H9 (cell line): Measurements from ENCODE around the gene MIEF1. TPM values are rescaled to one million over a fixed set of nuclear protein-coding genes. Genes with fewer than 3 reads are reported as not detected.

Source experiments
- DNase-seq: peaks from one replicate; pipeline ENCODE4 v3.0.0-alpha.2; 2017
- H2AFZ ChIP-seq: one replicate; pipeline ENCODE4 v1.6.1; 2013; ENCODE audit warnings: mild to moderate bottlenecking, low read length, control low read depth, moderate library complexity
- H2AK5ac ChIP-seq: 2 replicates; pipeline ENCODE4 v1.6.1; 2013; ENCODE audit warnings: low read length, control low read depth, mixed read lengths; ENCODE audit not compliant: insufficient read length
- H2BK120ac ChIP-seq: one replicate; pipeline ENCODE4 v1.6.1; 2013; ENCODE audit warnings: low read depth, mild to moderate bottlenecking, low read length, control low read depth, inconsistent platforms; ENCODE audit not compliant: poor library complexity, severe bottlenecking
- H2BK12ac ChIP-seq: 2 replicates; pipeline ENCODE4 v1.6.1; 2013; ENCODE audit warnings: low read length, control low read depth, mixed read lengths, low read depth; ENCODE audit not compliant: insufficient read length
- H2BK15ac ChIP-seq: 2 replicates; pipeline ENCODE4 v1.6.1; 2013; ENCODE audit warnings: low read depth, low read length, control low read depth
- H2BK20ac ChIP-seq: one replicate; pipeline ENCODE4 v1.6.1; 2013; ENCODE audit warnings: low read depth, mild to moderate bottlenecking, low read length, control low read depth, inconsistent platforms; ENCODE audit not compliant: poor library complexity, severe bottlenecking
- H2BK5ac ChIP-seq: 2 replicates; pipeline ENCODE4 v1.6.1; 2013; ENCODE audit warnings: low read length, control low read depth, mixed read lengths; ENCODE audit not compliant: insufficient read length
- H3K14ac ChIP-seq: 2 replicates; pipeline ENCODE4 v1.6.1; 2013; ENCODE audit warnings: low read length, control low read depth; ENCODE audit not compliant: insufficient read depth
- H3K18ac ChIP-seq: 2 replicates; pipeline ENCODE4 v1.6.1; 2013; ENCODE audit warnings: low read depth, mild to moderate bottlenecking, mixed read lengths, low read length, control low read depth; ENCODE audit not compliant: insufficient read length
- H3K23ac ChIP-seq: 2 replicates; pipeline ENCODE4 v1.6.1; 2013; ENCODE audit warnings: low read length, control low read depth, mixed read lengths, low read depth; ENCODE audit not compliant: insufficient read length
- H3K23me2 ChIP-seq: 2 replicates; pipeline ENCODE4 v1.6.1; 2013; ENCODE audit warnings: low read depth, mild to moderate bottlenecking, mixed read lengths, low read length, control low read depth; ENCODE audit not compliant: insufficient read length, poor library complexity, severe bottlenecking
- H3K27ac ChIP-seq: 2 replicates; pipeline ENCODE4 v1.5.1; 2013; ENCODE audit warnings: low read length, control low read depth, mixed read lengths, low read depth; ENCODE audit not compliant: insufficient read length
- H3K27me3 ChIP-seq: 2 replicates; pipeline ENCODE4 v1.6.1; 2013; ENCODE audit warnings: low read length, control low read depth, inconsistent platforms; ENCODE audit not compliant: insufficient read depth
- H3K4ac ChIP-seq: 2 replicates; pipeline ENCODE4 v1.6.1; 2013; ENCODE audit warnings: low read depth, mild to moderate bottlenecking, control low read depth, inconsistent platforms, low read length, moderate library complexity
- H3K4me1 ChIP-seq: 2 replicates; pipeline ENCODE4 v1.6.1; 2013; ENCODE audit warnings: low read length, control low read depth, inconsistent platforms; ENCODE audit not compliant: insufficient read depth
- H3K4me2 ChIP-seq: 2 replicates; pipeline ENCODE4 v1.6.1; 2013; ENCODE audit warnings: low read length, control low read depth, mixed read lengths; ENCODE audit not compliant: insufficient read length, insufficient read depth
- H3K56ac ChIP-seq: 2 replicates; pipeline ENCODE4 v1.6.1; 2013; ENCODE audit warnings: low read depth, mild to moderate bottlenecking, mixed read lengths, low read length, control low read depth; ENCODE audit not compliant: insufficient read length
- H3K79me1 ChIP-seq: 2 replicates; pipeline ENCODE4 v1.6.1; 2013; ENCODE audit warnings: low read depth, mild to moderate bottlenecking, moderate library complexity, low read length, control low read depth, inconsistent platforms; ENCODE audit not compliant: insufficient read depth, poor library complexity, severe bottlenecking
- H3K79me2 ChIP-seq: 2 replicates; pipeline ENCODE4 v1.6.1; 2013; ENCODE audit warnings: low read length, control low read depth, inconsistent platforms; ENCODE audit not compliant: insufficient read depth
- H3K9ac ChIP-seq: 2 replicates; pipeline ENCODE4 v1.6.1; 2013; ENCODE audit warnings: low read length, control low read depth, mixed read lengths; ENCODE audit not compliant: insufficient read length; ENCODE audit errors: extremely low read depth
- H3K9me3 ChIP-seq: one replicate; pipeline ENCODE4 v1.6.1; 2013; ENCODE audit warnings: low read depth, low read length, inconsistent platforms; ENCODE audit not compliant: control insufficient read depth
- H3T11ph ChIP-seq: one replicate; pipeline ENCODE4 v1.6.1; 2013; ENCODE audit warnings: mild to moderate bottlenecking, low read length, control low read depth, inconsistent platforms
- H4K20me1 ChIP-seq: one replicate; pipeline ENCODE4 v1.6.1; 2013; ENCODE audit not compliant: control insufficient read depth, insufficient read length, insufficient read depth
- H4K5ac ChIP-seq: 2 replicates; pipeline ENCODE4 v1.6.1; 2013; ENCODE audit warnings: low read depth, mild to moderate bottlenecking, mixed read lengths, low read length, control low read depth; ENCODE audit not compliant: insufficient read length
- H4K8ac ChIP-seq: replicated peaks from 2 replicates; pipeline ENCODE4 v1.6.1; 2013; ENCODE audit warnings: low read length, control low read depth, mixed read lengths, low read depth; ENCODE audit not compliant: insufficient read length
- H4K91ac ChIP-seq: 2 replicates; pipeline ENCODE4 v1.6.1; 2013; ENCODE audit warnings: low read depth, mild to moderate bottlenecking, moderate library complexity, mixed read lengths, low read length, control low read depth; ENCODE audit not compliant: insufficient read length
- H3K27ac Mint-ChIP-seq, 3 experiments: 2 replicates in 2 of 3; 3 replicates in 1 of 3; pipeline ENCODE4 v1.8.0; 2020 to 2021; ENCODE audit warnings: mixed read lengths in 3 of 3, mild to moderate bottlenecking in 1 of 3, moderate library complexity in 1 of 3
- H3K27me3 Mint-ChIP-seq: 2 replicates; pipeline ENCODE4 v1.8.0; 2021; ENCODE audit warnings: low read depth, mild to moderate bottlenecking, moderate library complexity, mixed read lengths
- H3K36me3 Mint-ChIP-seq, 3 experiments: 2 replicates in 2 of 3; 3 replicates in 1 of 3; pipeline ENCODE4 v1.8.0; 2020 to 2021; ENCODE audit warnings: low read depth in 3 of 3, mixed read lengths in 3 of 3; ENCODE audit not compliant: insufficient read depth in 1 of 3
- H3K4me1 Mint-ChIP-seq, 2 experiments: 2 replicates each; pipeline ENCODE4 v1.8.0; 2020; ENCODE audit warnings: mixed read lengths in 2 of 2
- H3K4me3 Mint-ChIP-seq, 2 experiments: 2 replicates in 1 of 2; 3 replicates in 1 of 2; pipeline ENCODE4 v1.8.0; 2020 to 2021; ENCODE audit warnings: mild to moderate bottlenecking in 2 of 2, mixed read lengths in 2 of 2, moderate library complexity in 1 of 2
- H3K9me3 Mint-ChIP-seq, 2 experiments: 2 replicates in 1 of 2; 3 replicates in 1 of 2; pipeline ENCODE4 v1.8.0; 2020; ENCODE audit warnings: mild to moderate bottlenecking in 2 of 2, mixed read lengths in 2 of 2, moderate library complexity in 1 of 2
- CTCF ChIP-seq: fragments of 200-600 bp; sonication (generic); conservative IDR thresholded peaks from 3 replicates; pipeline ENCODE4 v1.8.0; 2021; ENCODE audit warnings: antibody characterized with exemption, mild to moderate bottlenecking
- WGBS: extraction: QIAGEN DNeasy Blood & Tissue Kit; methylation state at CpG from one replicate; pipeline ENCODE4 v1.1.7; 2013; ENCODE audit warnings: missing lambda C conversion rate, low lambda C conversion rate, mixed read lengths; ENCODE audit not compliant: insufficient read length; ENCODE audit errors: extremely low coverage; 5-methylcytosine and 5-hydroxymethylcytosine counted together
- total RNA-seq: library from RNA; stranded (reverse); gene quantifications from 2 replicates; pipeline ENCODE4 v1.2.1, GENCODE V29; 2021

MIEF1 gene
- total RNA-seq, 1 experiment from 2014 or later, result 32.6 TPM

GRCh38 chr22:39534591-39535356 is 32.7 kb downstream of the MIEF1 start:
- Mint-ChIP-seq H3K4me1 (peaks cover 46 to 54% of the 10 kb centered on the region in 2 experiments), H3K27ac (no peak overlapping the region), H3K27me3 (no peaks in the 10 kb centered on the region; the same call in none of the 2 replicates), H3K4me3 (peak overlapping the region; percentile 21 to 61; a peak in 4 of 5 replicates), H3K9me3 (no peaks in the 10 kb centered on the region; a peak in 1 of 5 replicates), H3K36me3 (peaks cover 5 to 21% (median 18%) of the 10 kb centered on the region in 3 experiments)
- Histone ChIP-seq H2BK15ac (no peak overlapping the region), H3K9ac (no peak overlapping the region), H3K27me3 (no peaks in the 10 kb centered on the region), H3T11ph (no peak overlapping the region), H3K23ac (no peak overlapping the region), H3K4me2 (peak overlapping the region; percentile 2), H3K79me2 (peaks cover 2% of the 10 kb centered on the region; the same call in 1 of the 2 replicates), H2AFZ (no peak overlapping the region), H4K5ac (no peak overlapping the region), H2BK20ac (no peak overlapping the region), H3K4ac (no peak overlapping the region), H4K20me1 (no peaks in the 10 kb centered on the region), H2AK5ac (no peak overlapping the region), H3K14ac (0 out of 2 replicates have a peak overlapping the region, but pooled peaks have one; percentile 5), H2BK5ac (no peak overlapping the region), H3K9me3 (no peaks in the 10 kb centered on the region), H3K4me1 (peaks cover 3% of the 10 kb centered on the region; the same call in 1 of the 2 replicates), H4K8ac (no peak overlapping the region), H3K23me2 (peaks cover 6% of the 10 kb centered on the region), H2BK12ac (no peak overlapping the region), H3K18ac (no peak overlapping the region), H4K91ac (no peak overlapping the region), H3K79me1 (no peaks in the 10 kb centered on the region), H3K56ac (no peak overlapping the region), H2BK120ac (no peak overlapping the region), H3K27ac (no peak overlapping the region)
- WGBS, result no CpG with 5 or more reads among the region's 41 CpGs
- DNase-seq, result peak; percentile 90
- peak; percentile 98 for TF ChIP-seq CTCF
